Endothelial cell (in vitro differentiated cells): Measurements from ENCODE around the gene KLF2. TPM values are rescaled to one million over a fixed set of nuclear protein-coding genes. Genes with fewer than 3 reads are reported as not detected.

Experiments
- DNase-seq: peaks from one replicate; pipeline ENCODE4 v3.0.0; 2021; ENCODE audit warnings: low spot score
- H3K27ac Mint-ChIP-seq: one replicate; pipeline ENCODE4 v1.8.0; 2021; ENCODE audit warnings: mixed read lengths, inconsistent platforms; ENCODE audit not compliant: unreplicated experiment
- H3K27me3 Mint-ChIP-seq: one replicate; pipeline ENCODE4 v1.8.0; 2021; ENCODE audit warnings: mild to moderate bottlenecking, moderate library complexity, mixed read lengths, inconsistent platforms; ENCODE audit not compliant: unreplicated experiment
- H3K36me3 Mint-ChIP-seq: one replicate; pipeline ENCODE4 v1.8.0; 2021; ENCODE audit warnings: mild to moderate bottlenecking, low read depth, mixed read lengths, inconsistent platforms; ENCODE audit not compliant: unreplicated experiment
- H3K4me1 Mint-ChIP-seq: one replicate; pipeline ENCODE4 v1.8.0; 2021; ENCODE audit warnings: mild to moderate bottlenecking, mixed read lengths, inconsistent platforms; ENCODE audit not compliant: unreplicated experiment
- H3K4me3 Mint-ChIP-seq: one replicate; pipeline ENCODE4 v1.8.0; 2021; ENCODE audit warnings: mild to moderate bottlenecking, mixed read lengths, inconsistent platforms; ENCODE audit not compliant: unreplicated experiment
- H3K9me3 Mint-ChIP-seq: one replicate; pipeline ENCODE4 v1.8.0; 2021; ENCODE audit warnings: mixed read lengths, inconsistent platforms; ENCODE audit not compliant: unreplicated experiment
- total RNA-seq: library from RNA; stranded (reverse); fragmentation: NEBNext Ultra II Directional; extraction: Animal tissue kit (Norgen Biotek cat#: 25700); gene quantifications from one replicate; pipeline ENCODE4 v1.2.1, GENCODE V29; 2021; ENCODE audit not compliant: unreplicated experiment
- TF ChIP-seq, protein P1 (sequence below): fragments of 200-600 bp; sonication (generic); IDR thresholded peaks from one replicate; pipeline ENCODE4 v1.5.0; 2021; ENCODE audit warnings: antibody characterized with exemption; ENCODE audit not compliant: unreplicated experiment

The KLF2 gene
- total RNA-seq, 1 donor from 2014 or later: 48.9 TPM

- TF ChIP-seq, protein P1, sequence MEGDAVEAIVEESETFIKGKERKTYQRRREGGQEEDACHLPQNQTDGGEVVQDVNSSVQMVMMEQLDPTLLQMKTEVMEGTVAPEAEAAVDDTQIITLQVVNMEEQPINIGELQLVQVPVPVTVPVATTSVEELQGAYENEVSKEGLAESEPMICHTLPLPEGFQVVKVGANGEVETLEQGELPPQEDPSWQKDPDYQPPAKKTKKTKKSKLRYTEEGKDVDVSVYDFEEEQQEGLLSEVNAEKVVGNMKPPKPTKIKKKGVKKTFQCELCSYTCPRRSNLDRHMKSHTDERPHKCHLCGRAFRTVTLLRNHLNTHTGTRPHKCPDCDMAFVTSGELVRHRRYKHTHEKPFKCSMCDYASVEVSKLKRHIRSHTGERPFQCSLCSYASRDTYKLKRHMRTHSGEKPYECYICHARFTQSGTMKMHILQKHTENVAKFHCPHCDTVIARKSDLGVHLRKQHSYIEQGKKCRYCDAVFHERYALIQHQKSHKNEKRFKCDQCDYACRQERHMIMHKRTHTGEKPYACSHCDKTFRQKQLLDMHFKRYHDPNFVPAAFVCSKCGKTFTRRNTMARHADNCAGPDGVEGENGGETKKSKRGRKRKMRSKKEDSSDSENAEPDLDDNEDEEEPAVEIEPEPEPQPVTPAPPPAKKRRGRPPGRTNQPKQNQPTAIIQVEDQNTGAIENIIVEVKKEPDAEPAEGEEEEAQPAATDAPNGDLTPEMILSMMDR: no peak
- peaks cover 35% of the 10 kb centered on the region for H3K36me3 Mint-ChIP-seq
- peaks cover 16% of the 10 kb centered on the region for H3K27me3 Mint-ChIP-seq
- no peak for DNase-seq
- H3K4me1 Mint-ChIP-seq: peaks cover 11% of the 10 kb centered on the region
- H3K4me3 Mint-ChIP-seq: peak overlapping the region; percentile 81
- H3K9me3 Mint-ChIP-seq: no peaks in the 10 kb centered on the region
- H3K27ac Mint-ChIP-seq: no peak overlapping the region
These were observed 50.7 kb downstream of the KLF2 start for GRCh38 chr19:16375157-16375935.

GRCh38 chr19:16375936-16376185 is 51.2 kb downstream of the KLF2 start:
- H3K4me1 Mint-ChIP-seq: peaks cover 7% of the 10 kb centered on the region
- no peak for DNase-seq
- H3K9me3 Mint-ChIP-seq: no peaks in the 10 kb centered on the region
- H3K27ac Mint-ChIP-seq: no peak overlapping the region
- H3K27me3 Mint-ChIP-seq: peaks cover 14% of the 10 kb centered on the region
- TF ChIP-seq, protein P1: no peak
- H3K4me3 Mint-ChIP-seq: peak overlapping the region; percentile 5
- peaks cover 35% of the 10 kb centered on the region for H3K36me3 Mint-ChIP-seq

GRCh38 chr19:16376241-16376640 is 51.6 kb downstream of the KLF2 start:
- no peak for DNase-seq
- no peaks in the 10 kb centered on the region for H3K9me3 Mint-ChIP-seq
- H3K36me3 Mint-ChIP-seq: peaks cover 35% of the 10 kb centered on the region
- H3K27me3 Mint-ChIP-seq: peaks cover 11% of the 10 kb centered on the region
- no peak overlapping the region for H3K27ac Mint-ChIP-seq
- H3K4me1 Mint-ChIP-seq: peaks cover 3% of the 10 kb centered on the region
- TF ChIP-seq, protein P1: no peak
- peak overlapping the region; percentile 5 for H3K4me3 Mint-ChIP-seq

- DNase-seq: peak; percentile 67
- H3K4me1 Mint-ChIP-seq: no peaks in the 10 kb centered on the region
- H3K9me3 Mint-ChIP-seq: no peaks in the 10 kb centered on the region
- no peak overlapping the region for H3K27ac Mint-ChIP-seq
- peaks cover 11% of the 10 kb centered on the region for H3K27me3 Mint-ChIP-seq
- TF ChIP-seq, protein P1: peak; percentile 42
- peaks cover 34% of the 10 kb centered on the region for H3K36me3 Mint-ChIP-seq
- H3K4me3 Mint-ChIP-seq: no peak overlapping the region
These were observed 52.0 kb downstream of the KLF2 start for GRCh38 chr19:16376649-16377048.

- Mint-ChIP-seq H3K9me3 (no peaks in the 10 kb centered on the region), H3K4me3 (no peak overlapping the region), H3K4me1 (no peaks in the 10 kb centered on the region), H3K36me3 (peaks cover 35% of the 10 kb centered on the region), H3K27me3 (peaks cover 13% of the 10 kb centered on the region), H3K27ac (no peak overlapping the region)
- TF ChIP-seq, protein P1: no peak
- no peak for DNase-seq
These were observed 52.9 kb downstream of the KLF2 start for GRCh38 chr19:16377521-16377920.
